CD4-positive, alpha-beta T cell treated with Interleukin-10 for 1 hour (primary cell): ENCODE measurements around the gene SESN1.

Experiments used
- DNase-seq: peaks from one replicate; pipeline ENCODE4 v3.0.0-alpha.2; 2020

The SESN1 gene

GRCh38 chr6:108955329-108955949, 139.2 kb downstream of the SESN1 start:
- DNase-seq: no peak

GRCh38 chr6:108953681-108954080, 141.0 kb downstream of the SESN1 start:
- no peak for DNase-seq

DNA sequence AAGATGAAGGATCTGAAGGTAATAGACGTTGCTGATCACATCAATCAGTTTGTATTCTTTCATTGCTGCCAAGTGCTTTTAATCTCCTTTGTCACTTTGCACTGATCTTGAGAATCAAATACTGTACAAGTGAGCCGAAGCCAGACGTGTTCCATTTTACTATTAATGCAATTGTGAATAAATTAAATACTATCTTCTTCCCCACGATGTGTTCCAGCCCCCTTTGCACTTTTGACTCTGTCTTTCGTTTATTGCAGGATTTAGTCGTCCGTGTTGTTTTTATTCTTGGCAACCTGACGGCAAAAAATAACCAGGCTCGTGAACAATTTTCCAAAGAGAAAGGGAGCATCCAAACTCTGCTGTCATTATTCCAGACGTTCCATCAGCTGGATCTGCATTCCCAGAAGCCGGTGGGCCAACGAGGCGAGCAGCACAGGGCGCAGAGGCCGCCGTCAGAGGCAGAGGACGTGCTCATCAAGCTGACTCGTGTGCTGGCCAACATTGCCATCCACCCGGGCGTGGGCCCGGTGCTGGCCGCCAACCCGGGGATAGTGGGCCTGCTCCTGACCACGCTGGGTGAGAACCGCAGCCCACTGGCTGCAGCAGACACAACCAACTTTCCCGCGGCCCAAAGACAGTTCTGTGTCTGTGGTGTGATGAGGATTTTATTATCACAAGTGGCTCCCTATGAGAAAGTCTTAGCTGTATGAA, 141.7 kb downstream of the SESN1 start:
- no peak for DNase-seq

GRCh38 chr6:108951351-108951953, 143.2 kb downstream of the SESN1 start:
- DNase-seq: no peak

GRCh38 chr6:108948181-108948661, 146.4 kb downstream of the SESN1 start:
- no peak for DNase-seq

DNA sequence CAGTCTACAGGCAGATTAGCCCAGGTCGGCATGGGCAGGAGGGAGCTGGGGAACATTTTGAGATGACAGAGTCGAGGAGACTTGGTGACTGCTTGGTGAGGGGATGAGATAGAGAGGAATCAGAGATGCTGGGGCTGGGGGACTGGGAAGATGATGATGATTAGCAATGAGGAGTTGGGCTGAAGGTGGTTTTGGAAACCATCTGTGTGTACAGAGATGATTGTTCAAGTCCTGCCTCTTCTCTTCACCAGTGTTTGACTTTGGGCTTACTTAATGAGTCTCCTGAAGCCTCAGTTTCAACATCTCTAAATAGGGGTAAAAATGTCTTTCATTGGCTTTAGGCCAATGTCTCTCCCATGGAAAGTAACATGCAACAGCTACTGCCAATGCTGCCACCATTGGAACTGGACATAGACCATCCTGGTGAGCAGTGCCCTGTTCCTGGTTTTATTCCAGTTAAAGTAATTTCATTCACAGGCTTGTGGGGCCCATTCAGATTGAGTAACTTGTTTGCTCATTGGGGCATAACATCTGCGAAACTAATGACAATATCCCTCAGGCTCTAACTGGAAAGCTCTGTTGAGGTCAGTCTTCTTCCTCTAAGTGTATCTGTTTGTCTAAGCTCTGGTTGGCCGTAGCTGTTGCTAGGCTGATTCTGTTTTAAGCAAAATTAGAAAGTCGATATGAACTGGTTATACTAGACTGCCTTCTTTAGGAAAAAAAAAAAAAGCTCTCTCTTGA, 147.4 kb downstream of the SESN1 start:
- no peak for DNase-seq

DNA sequence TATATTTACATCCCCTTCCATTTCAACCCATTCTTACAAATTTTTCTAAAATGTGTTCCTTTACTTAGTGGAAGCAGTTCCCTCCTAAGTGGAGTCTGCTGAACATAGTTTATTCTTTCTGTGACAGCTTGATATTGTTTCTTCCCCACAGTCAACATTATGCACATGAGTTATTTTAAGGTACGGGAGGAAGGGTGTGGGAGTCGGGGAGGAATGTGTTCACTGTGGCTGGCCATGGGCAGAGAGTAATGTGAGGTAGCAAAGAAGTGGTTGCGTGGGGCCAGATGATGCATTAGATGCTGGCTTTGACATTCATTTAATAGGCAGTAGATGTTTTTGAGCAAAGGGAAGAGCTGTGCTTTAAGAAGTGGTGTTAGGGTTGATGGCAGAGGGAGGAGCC, 148.0 kb downstream of the SESN1 start:
- DNase-seq: no peak

- DNase-seq: no peak
Observed at GRCh38 chr6:108945681-108946159, 148.9 kb downstream of the SESN1 start.

DNA sequence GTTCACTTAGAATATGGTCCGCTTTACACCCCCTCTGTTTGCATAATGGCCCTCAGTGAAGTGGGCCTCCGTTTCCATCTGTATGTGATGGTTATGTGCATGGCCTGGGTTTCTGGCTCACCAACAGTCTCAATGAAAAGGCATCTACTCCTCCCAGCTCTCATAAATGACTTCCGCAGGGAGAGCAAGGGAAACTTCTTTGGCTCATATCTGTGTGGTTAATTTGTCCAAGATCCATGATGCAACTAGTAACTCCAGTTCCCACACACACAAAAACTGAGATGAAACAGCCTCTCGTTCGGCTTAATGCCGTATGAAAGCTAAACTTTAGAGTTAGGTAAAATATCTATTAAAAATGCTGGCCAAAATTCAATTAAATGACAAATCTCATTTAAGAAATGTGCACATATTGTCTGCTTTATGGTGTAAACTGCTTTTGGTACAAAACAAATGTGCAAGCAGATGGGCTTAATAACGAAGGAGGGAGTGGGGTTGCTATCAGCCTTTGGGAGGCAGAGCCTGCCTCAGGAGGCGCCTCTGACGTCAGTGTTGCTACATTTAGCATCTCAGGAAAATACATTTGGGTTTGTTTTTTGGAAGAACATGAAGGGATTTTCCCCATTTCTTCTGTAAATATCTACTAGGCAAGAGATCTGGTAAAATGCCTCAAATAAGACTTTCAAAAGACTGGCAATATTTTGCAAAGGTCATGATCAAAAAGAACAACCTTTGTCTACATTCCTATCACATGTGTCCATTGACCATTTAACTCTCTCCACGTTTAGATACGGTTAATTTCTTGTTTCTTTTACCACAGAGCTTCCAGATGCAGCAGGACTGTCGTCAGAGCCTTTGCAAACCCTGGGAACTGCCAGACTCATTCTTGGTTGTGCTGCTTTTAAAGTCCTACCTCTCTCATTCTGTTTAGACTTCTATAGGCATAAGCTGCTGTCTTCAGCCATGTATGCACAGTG, 149.7 kb downstream of the SESN1 start:
- no peak for DNase-seq

- DNase-seq: no peak
Observed at GRCh38 chr6:108944071-108944470, 150.6 kb downstream of the SESN1 start.

- peak; percentile 80 for DNase-seq
Observed at GRCh38 chr6:108942556-108943492, 151.8 kb downstream of the SESN1 start.

- no peak for DNase-seq
Observed at GRCh38 chr6:108941859-108942258, 152.8 kb downstream of the SESN1 start.

DNA sequence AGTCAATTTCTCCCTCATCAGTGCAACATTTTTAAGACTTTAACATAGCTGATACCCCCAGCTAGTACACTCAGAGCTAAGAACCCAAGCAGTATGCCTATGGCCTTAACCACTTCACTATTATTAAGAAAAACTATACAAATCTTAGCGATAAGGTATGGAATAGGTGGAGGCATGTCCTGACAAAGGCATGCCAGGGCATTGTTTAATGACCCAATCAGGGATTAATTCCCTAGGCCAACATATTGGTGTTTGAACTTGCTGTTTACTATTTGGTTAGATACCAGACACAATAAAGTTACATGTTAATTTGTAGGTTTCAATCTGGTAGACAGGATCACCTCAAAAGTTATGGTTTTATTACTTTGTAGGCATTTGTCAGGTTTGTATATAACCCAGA, 153.4 kb downstream of the SESN1 start:
- no peak for DNase-seq

DNA sequence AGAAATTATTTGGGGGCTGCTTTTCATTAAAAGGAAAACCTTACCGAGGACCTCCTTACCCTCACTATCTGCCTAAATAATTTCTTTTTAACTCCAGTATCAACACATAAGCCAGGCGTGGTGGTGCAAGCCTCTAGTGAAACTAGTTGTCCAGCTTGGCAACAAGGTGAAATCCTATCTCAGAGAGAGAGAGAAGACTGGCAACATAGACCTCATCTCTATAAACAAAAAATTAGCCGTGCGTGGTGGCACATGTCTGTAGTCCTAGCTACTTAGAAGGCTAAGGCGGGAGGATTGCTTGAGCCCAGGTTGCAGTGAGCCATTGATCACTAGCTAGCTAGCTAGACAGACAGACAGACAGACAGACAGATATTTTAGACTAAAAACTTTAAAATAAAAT, 153.9 kb downstream of the SESN1 start:
- DNase-seq: no peak

GRCh38 chr6:108937170-108937569, 157.5 kb downstream of the SESN1 start:
- no peak for DNase-seq
